Upper lobe of left lung (tissue), 4 donors: ENCODE results near the gene P2RX1.
A peak's percentile ranks its signal among the peaks of the same experiment; 100 is the strongest.

ENCODE experiments used
- CTCF ChIP-seq, 6 experiments: fragments of 450-650 bp in 4 of 6; fragments of 200-600 bp in 2 of 6; sonication (generic) in 2 of 6; IDR thresholded peaks; one replicate each; pipeline ENCODE4 v1.5.1; 2016 to 2019; ENCODE audit warnings: antibody characterized with exemption in 6 of 6
- POLR2A ChIP-seq, 4 donors: fragments of 450-650 bp; IDR thresholded peaks; one replicate each; pipeline ENCODE4 v1.5.1; 2016 to 2017; ENCODE audit warnings: antibody characterized with exemption in 4 of 4, mild to moderate bottlenecking in 2 of 4

- TF ChIP-seq CTCF (IDR thresholded peaks at IDR 0.05), result no peak
- peak in 1 of 4 donors; percentile 17 for TF ChIP-seq POLR2A (IDR thresholded peaks at IDR 0.05)
Measured at GRCh38 chr17:3915995-3916696, at the start of gene P2RX1.
